HL-60/S4 treated with phorbol 12-myristate 13-acetate at 8.2 ng/mL for 4 days and 3 days (cell line): ENCODE data around the gene SORBS1.
"Not testable (repeated sequence)": the region's sequence is repeated elsewhere in the genome, so short reads cannot be mapped to it uniquely, and the experiment has no call there.

Experiments
- in situ Hi-C: fragments of 300-500 bp; cut with MboI; formaldehyde crosslinking; loops from 2 replicates; pipeline ENCODE4 v1.15.0; 2022; ENCODE audit warnings: low sequenced_read_pairs

The SORBS1 gene

DNA sequence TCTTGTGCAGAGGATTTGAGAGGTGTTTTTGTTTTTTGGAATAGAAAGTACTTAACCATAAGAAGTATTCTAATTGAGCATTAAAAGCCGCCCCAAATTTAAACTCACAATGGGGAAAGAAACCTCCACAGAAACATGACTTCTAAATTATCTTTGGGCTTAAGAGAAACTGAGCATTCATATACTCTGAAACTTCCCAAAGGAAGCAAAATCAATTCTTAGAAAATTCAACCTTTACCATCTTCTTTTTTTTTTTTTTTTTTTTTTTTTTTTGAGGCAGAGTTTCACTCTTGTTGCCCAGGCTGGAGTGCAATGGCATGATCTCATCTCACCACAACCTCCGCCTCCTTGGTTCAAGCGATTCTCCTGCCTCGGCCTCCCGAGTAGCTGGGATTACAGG, 93.5 kb downstream of the SORBS1 start:
- in situ Hi-C loops: not testable (repeated sequence)

DNA sequence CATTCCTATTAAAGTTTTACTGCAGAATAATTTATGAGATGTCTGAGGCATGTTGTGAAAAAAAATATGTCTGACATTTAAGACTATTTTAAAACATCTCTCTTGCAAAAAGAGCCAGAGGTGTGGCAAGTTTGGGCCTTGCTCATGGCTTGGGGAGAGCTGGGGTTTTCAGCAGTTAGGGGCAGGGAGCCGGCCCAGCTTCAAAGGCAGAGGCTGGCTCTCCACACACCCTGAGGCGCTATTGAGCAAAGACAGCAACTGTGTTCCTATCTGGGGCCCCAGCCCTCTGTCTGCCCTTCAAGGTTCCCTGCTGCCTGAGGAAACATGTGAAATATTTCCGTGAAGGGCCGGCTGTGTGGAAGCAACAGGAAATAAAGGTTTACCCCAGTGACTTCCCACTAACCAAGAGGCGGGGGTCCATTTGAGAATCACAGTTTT, 94.0 kb downstream of the SORBS1 start:
- in situ Hi-C loops: no loop called here

DNA sequence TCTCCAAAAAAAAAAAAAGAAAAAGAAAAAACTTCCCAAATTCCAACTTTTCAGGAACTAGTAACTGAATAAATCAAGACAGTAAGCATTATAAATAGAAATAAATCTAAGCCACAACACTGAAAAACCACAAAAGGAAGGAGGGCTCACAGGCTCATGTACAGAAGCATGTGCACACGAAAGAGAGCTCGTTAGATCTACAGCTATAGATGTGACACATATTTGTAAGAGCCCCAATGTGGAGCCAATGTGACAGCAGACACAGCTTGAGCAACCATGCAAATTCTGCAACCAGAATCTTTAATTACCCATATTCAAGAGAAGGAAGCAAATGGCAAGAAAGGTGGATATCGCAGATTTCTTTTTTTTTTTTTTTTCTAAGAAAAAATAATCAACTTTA, 94.7 kb downstream of the SORBS1 start:
- in situ Hi-C loops: no loop called here

DNA sequence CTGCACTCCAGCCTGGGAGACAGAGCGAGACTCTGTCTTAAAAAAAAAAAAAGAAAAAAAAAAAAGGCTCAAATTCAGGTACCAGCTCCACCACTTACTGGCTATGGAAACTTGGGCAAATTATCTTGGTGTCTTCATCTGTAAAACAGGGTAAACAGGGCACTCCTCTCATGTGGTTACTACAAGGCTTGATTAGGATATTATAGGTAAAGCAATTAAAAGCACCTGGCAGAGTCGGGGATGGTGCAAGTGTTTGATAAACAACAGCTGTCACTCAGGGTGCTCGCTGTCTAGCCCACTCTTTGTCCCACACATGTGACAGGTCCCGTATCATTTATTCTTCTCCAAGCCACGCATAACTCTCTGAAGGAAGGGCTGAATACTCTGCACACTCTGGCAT, 96.9 kb downstream of the SORBS1 start:
- in situ Hi-C loops: no loop called here

DNA sequence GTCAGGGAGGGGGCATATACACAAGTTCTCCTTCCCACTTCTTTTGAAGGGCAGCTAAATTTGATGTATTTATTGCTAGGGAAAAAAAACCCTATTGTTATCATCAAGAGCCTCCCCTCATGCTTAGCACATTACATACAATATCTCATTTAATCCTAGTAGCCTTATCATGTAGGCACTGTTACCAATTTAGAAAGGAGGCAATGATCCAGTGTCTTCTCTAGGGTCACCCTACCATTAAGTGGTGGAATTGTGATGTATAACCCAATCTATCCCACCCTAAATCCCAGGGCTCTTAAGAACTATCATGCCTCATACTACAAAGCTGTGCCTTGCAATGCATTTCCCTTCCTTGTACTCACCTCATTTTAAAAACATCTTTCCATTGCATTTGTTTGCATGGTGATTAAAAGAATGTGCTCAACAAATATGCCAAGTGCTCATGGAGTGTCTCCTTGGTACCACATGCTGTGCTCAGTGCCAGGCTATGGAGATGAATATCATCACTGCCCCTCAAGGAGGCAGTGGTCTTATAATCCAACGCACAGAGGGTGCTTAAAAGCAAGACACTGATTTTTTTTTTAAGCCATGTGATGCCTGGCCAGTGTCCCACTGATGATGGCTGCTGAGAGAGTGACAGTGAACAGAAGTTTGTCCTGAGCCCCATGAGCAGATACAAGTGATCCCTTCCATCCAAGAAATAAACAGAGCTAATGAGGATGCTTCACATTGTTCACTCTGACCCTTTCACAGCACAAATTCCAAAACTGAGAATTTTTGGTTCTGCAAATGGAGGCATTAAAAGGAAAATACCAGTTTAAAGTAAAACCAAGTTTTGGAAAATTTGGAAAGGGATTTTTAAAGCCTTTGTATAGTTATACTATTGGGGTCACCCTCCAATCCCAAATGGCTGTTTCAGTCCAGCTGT, 98.2 kb downstream of the SORBS1 start:
- in situ Hi-C loops: no loop called here

DNA sequence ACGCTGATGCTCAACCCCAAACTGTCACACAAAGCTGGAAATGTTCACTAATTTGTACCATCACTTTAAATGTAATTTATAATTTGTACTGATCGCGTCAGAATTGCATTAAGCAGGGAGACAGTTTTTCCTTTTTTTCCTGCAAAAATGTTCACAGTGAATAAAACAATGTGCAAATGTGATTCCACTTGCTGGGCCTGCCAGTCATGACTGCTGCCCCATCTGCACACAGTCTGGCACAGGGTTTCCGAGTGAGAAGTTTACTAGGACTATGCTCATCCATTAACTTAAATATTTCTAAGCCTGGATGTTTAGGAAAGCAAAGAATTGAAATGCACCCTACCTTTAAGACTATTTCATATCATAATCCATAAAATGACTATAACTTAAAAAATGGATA, 99.6 kb downstream of the SORBS1 start:
- in situ Hi-C loops: no loop called here

DNA sequence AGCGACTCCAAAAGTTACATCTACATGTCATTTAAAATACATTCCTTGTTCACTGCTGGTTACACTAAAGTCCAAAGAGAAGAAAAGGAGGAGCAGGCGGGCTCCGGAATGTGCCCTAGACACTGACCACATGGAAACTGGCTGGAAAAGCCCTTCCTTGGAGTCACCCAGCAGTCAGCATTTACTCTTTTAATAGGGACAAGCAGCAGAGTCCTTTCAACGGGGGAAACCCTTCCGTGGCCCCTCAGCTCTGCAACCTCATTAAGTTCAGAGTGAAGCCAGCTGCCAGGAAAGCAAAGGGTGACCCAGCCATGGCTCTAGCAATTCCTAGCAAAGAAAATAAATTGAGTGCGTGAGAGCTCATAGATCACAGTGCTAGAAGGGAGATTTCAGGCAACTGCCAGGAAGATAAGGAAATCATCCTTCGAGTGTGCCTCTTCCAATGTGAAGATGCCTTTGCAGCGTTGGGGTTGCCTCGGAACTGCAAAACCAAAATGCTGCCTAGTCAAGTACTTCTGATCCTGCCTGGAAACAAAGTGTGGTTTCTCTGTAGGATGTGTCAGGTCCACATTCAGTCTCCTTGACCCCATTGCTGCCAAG, 101.6 kb downstream of the SORBS1 start:
- in situ Hi-C loops: no loop called here

DNA sequence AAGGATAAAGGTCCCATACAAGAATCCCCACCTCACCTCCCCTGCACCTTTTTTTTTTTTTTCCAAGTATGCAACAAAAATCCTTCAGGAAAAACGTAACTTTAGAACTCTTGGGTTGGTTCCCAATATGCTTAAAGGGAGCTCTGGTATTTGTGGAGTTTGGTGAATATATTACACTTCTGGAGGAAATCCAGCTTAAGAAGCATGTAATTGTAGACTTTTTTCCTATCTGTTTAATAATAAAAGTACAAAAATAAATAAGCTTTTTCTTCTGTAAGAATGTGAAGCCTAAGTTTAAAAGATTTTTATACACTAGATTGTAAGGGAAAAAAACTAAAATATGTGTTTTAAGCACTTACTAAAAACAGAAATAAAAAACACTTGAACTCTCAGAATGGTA, 102.3 kb downstream of the SORBS1 start:
- in situ Hi-C loops: no loop called here

DNA sequence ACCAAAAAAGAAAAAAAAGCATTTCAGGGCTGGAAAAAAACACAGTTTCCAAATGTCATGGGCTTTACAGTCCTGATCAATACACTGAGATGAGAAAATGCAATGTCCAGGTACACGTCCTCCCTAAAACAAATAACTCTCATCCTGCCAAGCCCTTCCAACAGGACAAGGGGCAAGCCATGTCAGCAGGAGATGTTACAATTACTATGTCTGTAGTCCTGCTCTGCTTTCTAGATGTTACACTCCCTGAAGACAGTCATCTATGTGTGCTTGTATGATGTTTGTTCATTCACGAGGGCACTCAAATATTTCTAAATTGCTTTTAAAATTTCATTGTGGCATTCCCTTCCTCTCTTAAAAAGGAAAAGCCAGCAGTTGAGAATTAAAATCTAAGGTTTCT, 103.2 kb downstream of the SORBS1 start:
- in situ Hi-C loops: no loop called here

DNA sequence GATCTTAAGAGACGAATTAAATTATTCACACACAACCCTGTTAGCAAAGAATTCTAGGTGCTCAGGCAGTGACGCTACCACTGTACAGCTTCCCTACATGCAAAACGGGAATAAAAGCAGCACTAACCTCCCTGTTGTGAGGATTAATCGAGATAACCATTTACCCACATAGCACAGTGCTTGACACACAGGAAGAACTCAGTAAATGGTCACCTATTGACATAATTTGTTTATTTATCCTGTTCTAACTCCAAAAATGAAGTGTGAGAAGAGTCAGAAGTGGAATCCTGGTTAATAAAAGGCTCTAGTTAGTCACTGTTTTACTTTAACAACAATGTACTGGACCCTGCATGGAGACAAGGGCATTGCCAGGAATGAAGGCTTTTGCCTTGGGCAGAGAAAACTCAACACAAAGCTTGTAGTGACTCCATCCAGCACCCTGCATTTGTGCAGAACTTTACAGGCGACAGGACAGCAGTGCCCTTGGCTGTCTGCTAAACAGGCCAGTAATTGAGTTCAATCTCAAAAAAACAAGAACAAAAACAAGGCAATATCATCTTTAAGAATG, 103.8 kb downstream of the SORBS1 start:
- in situ Hi-C loops: no loop called here

DNA sequence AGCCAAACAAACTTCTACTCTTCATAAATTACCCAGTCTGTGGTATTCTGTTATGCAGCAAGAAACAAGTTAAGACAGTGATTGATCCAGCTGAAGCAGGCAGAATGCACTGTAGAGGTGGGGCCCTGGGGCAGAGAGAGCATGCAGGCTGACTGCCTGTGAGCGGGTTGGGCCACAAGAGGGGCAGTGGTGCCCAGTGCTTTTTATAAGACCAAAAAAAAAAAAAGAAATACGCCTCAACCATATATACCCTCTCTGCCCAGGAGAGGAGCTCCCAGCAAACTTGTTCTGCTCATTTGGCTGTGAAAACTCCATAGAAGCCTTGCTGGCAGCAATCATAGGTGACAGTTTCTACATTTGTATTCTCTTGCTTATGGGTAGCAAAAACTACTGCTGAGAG, 104.7 kb downstream of the SORBS1 start:
- in situ Hi-C loops: no loop called here

DNA sequence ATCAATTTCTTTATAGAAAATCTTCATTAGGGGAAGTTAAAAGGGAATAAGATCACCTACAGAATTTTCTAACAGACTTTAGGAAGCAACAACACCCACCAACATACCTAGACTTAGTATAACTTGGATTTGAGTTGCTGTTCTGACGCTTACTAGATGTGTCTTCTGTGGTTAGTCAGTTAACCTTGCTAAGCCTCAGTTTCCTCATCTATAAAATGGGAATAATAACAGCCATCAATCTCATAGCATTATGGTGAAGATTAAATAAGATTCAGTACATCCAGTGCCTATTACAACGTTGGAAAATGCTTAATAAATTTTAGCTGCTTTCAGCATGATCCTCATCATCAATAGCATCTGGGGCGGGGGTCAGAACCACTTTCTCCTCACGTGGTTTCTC, 106.2 kb downstream of the SORBS1 start:
- in situ Hi-C loops: no loop called here

DNA sequence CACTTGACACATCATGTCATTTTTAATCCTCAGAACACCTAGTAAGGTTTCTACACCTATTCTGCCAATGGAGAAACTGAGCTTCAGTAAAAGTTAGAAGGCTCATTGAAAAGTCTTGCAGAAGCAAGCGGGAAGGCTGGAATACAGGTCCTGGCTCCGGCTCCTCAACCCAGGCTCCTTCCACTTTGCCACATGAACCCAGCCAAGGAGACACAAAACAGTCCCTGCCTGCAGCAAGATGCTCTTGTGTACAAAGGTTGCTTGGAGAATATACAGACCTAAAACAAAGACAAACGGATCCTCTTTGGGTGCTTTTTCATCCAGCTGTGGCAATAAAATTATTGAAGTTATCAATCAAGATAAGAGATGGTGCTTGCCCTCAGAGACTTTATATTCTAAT, 106.8 kb downstream of the SORBS1 start:
- in situ Hi-C loops: no loop called here

DNA sequence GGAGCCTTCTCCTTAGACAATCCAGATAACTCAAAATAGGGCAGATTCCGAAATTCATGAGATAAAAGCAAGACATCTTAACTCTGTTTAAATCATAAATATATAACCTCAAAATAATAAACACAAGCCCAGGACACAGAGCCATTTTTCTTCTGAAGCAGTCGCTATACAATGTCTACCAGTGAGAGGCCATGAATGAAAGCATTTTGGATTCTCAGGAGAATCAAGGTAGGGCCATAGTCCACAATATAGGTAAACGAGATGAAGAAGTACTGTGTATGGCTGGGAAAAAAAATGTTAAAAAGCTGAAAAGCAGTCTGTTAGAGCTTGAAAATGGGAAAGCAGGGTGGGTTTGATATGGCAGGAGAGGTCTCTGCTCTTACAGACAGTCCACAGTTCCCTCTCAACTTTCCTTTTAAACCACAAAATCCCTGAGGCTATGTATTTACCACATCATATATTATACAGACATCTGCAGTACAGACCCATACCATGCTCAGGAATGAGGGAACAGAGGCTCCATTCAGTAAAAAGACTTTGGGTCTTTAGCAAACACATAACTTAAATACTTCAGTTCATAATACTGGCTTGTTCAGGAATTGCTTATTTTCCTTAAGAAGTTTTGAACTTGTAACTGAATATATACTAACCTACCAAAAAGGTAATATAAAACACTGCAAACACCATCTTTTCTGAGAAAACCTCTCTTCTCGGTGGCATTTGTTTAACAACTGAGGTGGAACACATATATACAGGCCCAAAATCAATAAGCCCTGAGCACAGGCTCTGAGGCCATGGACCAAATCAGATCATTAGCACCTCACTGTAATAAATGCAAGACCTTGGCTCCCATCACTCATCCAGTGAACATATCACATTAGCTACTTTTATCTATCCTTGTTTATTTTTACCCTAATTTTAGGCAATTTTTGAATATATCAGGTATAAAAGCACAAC, 109.3 kb downstream of the SORBS1 start:
- in situ Hi-C loops: no loop called here

DNA sequence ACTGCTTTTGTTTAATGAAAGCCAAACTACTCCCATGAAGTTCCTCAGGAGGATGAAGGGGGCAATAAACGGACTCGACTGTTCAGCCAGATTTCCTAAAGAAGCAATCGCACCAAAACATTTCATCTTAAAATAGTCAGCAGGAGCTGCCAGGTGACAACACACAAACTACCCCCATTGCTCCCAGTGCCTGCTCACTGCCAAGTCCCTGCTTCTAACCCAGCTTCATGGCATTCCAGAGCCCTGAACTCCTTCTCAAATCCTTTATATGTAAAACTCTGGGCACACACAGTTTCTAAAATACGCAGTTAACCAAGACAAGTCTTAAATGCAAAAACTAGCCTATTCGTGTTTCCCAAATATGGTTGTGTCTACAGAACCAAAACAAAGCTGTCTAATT, 110.0 kb downstream of the SORBS1 start:
- in situ Hi-C loops: no loop called here

DNA sequence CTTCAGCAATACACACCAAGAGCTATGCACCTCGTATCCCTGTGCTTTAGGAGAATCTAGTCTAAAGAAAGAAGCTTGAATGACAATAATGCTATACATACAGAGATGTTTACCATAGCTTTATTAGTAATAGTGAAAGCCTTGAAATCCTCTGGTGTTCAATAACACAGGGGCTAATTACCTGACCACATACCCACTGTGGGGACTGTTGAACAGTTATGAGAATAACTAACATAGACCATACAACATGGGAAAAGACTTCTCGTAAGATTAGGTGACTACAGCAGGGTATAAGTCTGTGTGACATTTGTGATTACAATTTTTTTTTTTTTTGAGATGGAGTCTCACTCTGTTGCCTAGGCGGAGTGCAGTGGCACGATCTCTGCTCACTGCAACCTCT, 111.0 kb downstream of the SORBS1 start:
- in situ Hi-C loops: no loop called here

DNA sequence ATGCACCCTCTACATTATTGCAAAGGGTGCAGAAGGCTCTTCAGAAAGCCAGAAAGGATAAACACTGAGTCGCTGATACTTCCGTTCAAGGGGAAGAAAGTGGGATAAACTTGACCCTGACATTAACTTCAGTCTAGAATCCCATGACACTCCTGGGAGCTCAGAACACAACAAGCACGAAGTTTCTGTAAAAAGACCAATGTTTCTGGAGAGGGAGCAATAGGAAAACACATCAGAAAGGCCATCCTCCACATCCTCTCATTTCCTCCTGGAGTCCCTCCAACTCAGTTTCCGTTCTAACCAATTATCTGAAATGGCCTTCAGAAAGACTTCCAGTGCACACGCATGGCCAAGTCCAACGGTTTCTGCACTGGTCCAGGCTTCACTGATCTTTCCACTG, 113.5 kb downstream of the SORBS1 start:
- in situ Hi-C loops: loop anchor here (25.0 kb wide), 1 partner anchor 165 kb away; no protein-coding TSS in a partner anchor

DNA sequence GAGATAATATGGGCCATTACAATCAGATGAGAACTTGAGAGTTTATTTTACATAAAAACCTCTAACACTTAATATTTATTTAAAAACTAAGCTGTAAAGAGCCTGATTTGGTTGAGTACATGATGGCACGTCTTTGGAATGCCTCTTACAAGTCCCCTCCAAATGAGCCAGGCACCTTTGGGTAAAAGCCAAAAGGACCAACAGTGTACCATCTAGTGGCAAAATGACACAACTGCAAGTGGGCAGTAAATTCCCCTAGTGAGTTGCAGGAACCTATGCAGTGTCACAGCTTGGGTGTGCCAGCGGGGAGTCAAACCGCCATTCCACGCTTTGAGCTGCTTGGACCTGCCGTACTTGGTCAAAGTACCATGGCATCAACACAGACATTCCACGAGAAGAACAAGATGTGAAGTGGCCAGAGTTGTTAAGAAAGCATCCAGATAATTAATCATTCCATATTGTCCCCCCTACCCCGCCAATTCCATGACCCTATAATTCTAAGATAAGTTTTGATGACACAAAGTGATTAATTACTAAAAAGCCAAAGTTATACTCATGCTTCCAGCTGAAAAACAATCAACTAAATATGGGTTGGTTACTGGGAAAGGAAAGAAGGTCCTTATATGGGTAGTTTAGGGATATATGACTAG, 115.2 kb downstream of the SORBS1 start:
- in situ Hi-C loops: loop anchor here (25.0 kb wide), 1 partner anchor 166 kb away; no protein-coding TSS in a partner anchor

DNA sequence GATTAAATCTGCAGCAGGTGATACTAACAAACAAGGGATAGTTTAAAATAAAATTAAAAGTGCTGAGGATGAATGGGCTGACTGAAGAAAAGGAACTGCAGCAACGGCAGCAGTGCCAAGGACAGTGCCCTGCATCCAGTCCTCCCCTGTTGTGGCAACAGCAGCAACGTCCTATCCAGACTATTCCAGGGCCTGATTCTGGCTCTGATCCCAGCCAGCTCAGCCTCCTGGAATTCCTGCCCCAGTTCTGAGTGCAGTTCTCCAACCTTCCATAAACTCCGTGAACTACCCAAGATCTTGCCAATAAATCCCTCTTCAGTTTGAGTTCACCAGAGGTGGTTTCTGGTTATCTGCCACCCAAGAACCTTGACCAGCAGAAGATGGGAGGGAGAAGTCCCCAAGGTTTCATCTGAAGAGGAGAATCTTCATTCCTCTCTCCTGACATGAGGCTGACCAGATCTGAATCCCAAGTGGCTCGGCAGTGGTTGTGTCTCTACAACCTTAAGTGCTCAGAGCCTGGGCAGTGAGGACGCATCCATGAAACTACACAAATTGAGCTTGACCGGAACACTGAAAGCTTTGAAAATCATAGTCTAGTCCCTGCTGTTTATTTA, 115.8 kb downstream of the SORBS1 start:
- in situ Hi-C loops: loop anchor here (25.0 kb wide), 1 partner anchor 167 kb away; no protein-coding TSS in a partner anchor

DNA sequence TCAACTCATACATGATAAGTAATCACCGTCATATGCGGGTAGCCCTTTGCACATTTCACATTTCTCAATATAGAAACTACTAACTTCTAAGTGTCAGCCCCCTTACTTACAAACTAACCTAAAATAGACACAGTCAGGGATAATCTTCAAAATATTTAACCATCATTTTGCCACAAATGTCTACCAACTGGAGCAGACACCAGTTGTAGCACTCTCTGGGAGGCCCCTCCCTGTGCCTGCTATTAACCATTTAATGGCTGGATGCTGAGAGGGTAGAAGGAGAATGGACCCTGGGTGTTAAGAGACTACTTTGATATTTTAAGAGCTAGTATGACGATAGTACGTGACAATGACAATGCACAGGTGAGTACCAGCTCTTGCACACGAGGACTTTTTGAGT, 116.4 kb downstream of the SORBS1 start:
- in situ Hi-C loops: loop anchor here (25.0 kb wide), 1 partner anchor 168 kb away; no protein-coding TSS in a partner anchor
